BJ (cell line): ENCODE measurements around the gene LRFN2. TPM values are rescaled to one million over a fixed set of nuclear protein-coding genes. Genes with fewer than 3 reads are reported as not detected.

ENCODE experiments used
- CTCF ChIA-PET: fragments of 350-600 bp; formaldehyde crosslinking; extraction: SDS; loops from one replicate; lab custom pipeline; 2021; ENCODE audit warnings: antibody characterized with exemption, inconsistent platforms; lab: Yijun Ruan, JAX
- POLR2A ChIA-PET: fragments of 300-600 bp; sonication (Branson Sonifier 250); formaldehyde crosslinking; extraction: SDS; loops from one replicate; lab custom pipeline; 2021; ENCODE audit warnings: antibody characterized with exemption; lab: Charles Lee
- DNase-seq: peaks from one replicate; pipeline ENCODE4 v3.0.0-alpha.2; 2011; ENCODE audit warnings: low read depth
- H3K27me3 ChIP-seq: 2 replicates; pipeline ENCODE4 v1.6.0; 2011; ENCODE audit warnings: low read length; ENCODE audit not compliant: control insufficient read depth, insufficient read depth
- H3K36me3 ChIP-seq: 2 replicates; pipeline ENCODE4 v1.5.1; 2011; ENCODE audit warnings: low read length; ENCODE audit not compliant: control insufficient read depth, insufficient read depth
- H3K4me3 ChIP-seq: 2 replicates; pipeline ENCODE4 v1.5.1; 2011; ENCODE audit warnings: low read depth, mild to moderate bottlenecking, control low read depth, low read length
- polyA plus RNA-seq: library from polyadenylated mRNA; depleted of rRNA; stranded (reverse); fragments of >200 nt; gene quantifications from 2 replicates; pipeline ENCODE4 v1.2.3, GENCODE V29; 2011
- TF ChIP-seq, protein P1 (sequence below): IDR thresholded peaks from 2 replicates; pipeline ENCODE4 v1.5.1; 2011; ENCODE audit warnings: low read depth, mild to moderate bottlenecking, control low read depth, inconsistent platforms, low read length, moderate library complexity; ENCODE audit not compliant: insufficient read depth

LRFN2 gene
- polyA plus RNA-seq, 1 experiment = not detected

DNA sequence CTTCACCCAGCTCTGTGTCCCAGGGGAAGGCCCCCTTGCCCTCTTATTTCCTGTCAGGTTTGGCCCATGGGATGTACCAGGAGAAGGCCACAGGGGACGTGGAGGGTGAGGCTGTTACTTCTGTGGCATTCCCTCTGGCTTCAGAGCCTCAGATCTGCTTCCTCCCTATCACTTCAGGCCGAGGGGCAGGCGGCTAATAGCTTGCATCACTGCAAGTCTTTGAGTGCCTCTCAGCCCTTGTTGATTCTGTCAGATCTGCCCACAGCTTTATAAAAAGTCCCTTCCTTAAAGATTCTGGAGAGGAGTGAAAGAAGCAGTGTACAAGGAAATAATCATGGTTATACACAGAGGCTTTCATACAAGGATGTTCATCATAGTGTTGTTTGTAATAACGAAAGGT lies 86.9 kb downstream of the LRFN2 start:
- Histone ChIP-seq H3K4me3 (no peak overlapping the region), H3K36me3 (no peaks in the 10 kb centered on the region), H3K27me3 (no peaks in the 10 kb centered on the region)
- CTCF ChIA-PET = no interaction called here
- POLR2A ChIA-PET = no interaction called here
- DNase-seq = no peak
- TF ChIP-seq, protein P1, sequence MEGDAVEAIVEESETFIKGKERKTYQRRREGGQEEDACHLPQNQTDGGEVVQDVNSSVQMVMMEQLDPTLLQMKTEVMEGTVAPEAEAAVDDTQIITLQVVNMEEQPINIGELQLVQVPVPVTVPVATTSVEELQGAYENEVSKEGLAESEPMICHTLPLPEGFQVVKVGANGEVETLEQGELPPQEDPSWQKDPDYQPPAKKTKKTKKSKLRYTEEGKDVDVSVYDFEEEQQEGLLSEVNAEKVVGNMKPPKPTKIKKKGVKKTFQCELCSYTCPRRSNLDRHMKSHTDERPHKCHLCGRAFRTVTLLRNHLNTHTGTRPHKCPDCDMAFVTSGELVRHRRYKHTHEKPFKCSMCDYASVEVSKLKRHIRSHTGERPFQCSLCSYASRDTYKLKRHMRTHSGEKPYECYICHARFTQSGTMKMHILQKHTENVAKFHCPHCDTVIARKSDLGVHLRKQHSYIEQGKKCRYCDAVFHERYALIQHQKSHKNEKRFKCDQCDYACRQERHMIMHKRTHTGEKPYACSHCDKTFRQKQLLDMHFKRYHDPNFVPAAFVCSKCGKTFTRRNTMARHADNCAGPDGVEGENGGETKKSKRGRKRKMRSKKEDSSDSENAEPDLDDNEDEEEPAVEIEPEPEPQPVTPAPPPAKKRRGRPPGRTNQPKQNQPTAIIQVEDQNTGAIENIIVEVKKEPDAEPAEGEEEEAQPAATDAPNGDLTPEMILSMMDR = no peak

DNA sequence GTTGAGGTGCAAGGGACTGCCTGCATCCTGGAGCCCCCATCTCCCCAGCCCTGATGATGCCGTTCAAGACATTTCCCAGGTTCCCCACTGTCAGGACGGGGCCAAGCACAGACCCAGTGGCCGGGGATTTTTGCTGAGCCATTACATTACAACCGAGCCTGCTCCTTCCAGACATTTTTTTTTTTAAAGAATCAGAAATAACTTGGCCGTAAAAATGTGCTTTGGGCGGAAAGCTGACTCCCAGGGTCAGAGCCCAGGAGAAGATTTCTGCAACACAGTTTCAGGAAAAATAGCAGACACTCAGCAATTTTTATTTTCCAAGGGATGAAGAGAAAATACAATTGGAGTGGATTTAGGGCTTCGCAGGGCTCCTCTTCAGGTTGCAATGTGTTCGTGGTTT lies 87.9 kb downstream of the LRFN2 start:
- ChIA-PET CTCF (no interaction called here), POLR2A (no interaction called here)
- H3K4me3 ChIP-seq = no peak overlapping the region
- TF ChIP-seq, protein P1 = no peak
- DNase-seq = no peak
- H3K36me3 ChIP-seq = no peaks in the 10 kb centered on the region
- no peaks in the 10 kb centered on the region for H3K27me3 ChIP-seq

DNA sequence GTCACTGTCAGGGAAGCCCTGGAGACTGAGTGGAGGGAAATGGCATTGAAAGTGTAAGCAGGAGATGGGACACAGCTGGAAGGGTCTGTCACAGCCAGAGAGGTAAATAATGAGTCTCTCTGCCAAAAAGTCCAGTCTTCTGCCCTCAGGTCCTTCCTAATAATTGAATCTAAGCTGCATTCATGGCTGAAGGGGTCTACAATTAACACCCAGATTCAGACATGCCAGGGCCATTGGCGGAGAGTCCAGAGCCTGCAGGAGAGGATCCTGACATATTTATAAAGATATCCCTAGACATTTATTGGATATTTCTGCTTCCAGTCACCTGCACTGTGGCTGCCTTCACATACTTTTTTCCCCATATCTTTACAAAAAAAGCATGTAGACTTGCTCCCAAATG lies 89.0 kb downstream of the LRFN2 start:
- Histone ChIP-seq H3K27me3 (no peaks in the 10 kb centered on the region), H3K4me3 (no peak overlapping the region), H3K36me3 (no peaks in the 10 kb centered on the region)
- no peak for DNase-seq
- ChIA-PET POLR2A (no interaction called here), CTCF (no interaction called here)
- TF ChIP-seq, protein P1 = no peak

DNA sequence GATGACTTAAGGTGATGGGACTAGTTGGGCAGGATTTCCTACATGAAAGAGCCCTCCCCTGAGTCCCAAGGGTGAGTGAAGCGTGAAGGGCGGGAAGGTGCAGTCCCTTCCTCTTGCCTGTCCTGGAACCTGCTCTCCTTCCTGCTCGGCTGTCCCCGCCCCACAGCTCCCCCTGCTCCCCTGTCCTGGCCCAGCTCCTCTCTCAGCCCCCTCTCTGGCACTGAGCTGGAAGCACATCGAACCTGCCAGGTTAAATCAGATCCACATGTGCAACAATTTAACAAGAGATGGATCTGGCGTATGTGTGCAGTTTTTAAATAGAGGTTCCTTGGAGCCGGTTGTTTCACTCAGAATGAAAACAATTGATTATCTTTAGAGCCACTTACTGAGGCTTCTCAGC lies 95.0 kb downstream of the LRFN2 start:
- ChIA-PET CTCF (no interaction called here), POLR2A (no interaction called here)
- TF ChIP-seq, protein P1 = no peak
- Histone ChIP-seq H3K36me3 (no peaks in the 10 kb centered on the region), H3K27me3 (no peaks in the 10 kb centered on the region), H3K4me3 (no peak overlapping the region)
- DNase-seq = no peak

DNA sequence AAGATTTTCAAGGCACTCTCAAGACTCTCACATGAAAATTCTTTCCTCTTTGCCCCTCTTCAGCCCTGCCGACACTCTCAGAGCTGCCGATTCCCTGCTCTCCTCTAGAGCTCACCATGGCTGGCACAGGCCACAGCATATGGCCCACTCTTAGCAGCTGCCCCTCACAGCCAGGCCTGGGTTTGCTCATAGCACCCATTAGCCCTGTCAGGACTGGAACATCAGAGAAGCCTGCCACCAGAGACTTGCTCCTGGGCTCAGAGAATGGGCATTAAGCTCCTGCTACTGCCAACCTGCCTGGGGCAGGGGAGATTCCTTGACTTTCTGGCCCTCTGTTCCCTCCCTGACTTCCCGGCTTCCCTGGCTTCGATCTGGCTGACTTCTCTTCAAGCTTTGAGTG lies 96.7 kb downstream of the LRFN2 start:
- Histone ChIP-seq H3K27me3 (no peaks in the 10 kb centered on the region), H3K36me3 (no peaks in the 10 kb centered on the region), H3K4me3 (no peak overlapping the region)
- ChIA-PET CTCF (no interaction called here), POLR2A (no interaction called here)
- TF ChIP-seq, protein P1 = no peak
- DNase-seq = no peak
